Muscle of arm (tissue), 12 donors: ENCODE results near the gene PLAAT3. TPM values are rescaled to one million over a fixed set of nuclear protein-coding genes. Genes with fewer than 3 reads are reported as not detected.

Experiments used
- polyA plus RNA-seq, 12 donors: library from polyadenylated mRNA; unstranded; fragments of 120-200 nt; gene quantifications; one replicate each; pipeline ENCODE4 v1.2.1, GENCODE V29; 2013; ENCODE audit not compliant: insufficient read length in 12 of 12

Gene PLAAT3
- polyA plus RNA-seq, 12 donors, result 17.4 to 50.0 (median 38.2) TPM; not detected in 1

Other genes with a start within 250 kb of the PLAAT3 start
- under 1 TPM in 2 of 12 donors, not detected in 10; 0.08 to 0.70 TPM for gene SLC22A9, start 244.6 kb downstream of the PLAAT3 start, polyA plus RNA-seq
- 1 to 10 TPM in 10 of 12 donors, not detected in 2; 1.9 to 7.4 (median 3.1) TPM for gene PLAAT5, start 123.3 kb downstream of the PLAAT3 start, polyA plus RNA-seq
- gene LGALS12, start 108.3 kb downstream of the PLAAT3 start, polyA plus RNA-seq, result under 1 TPM in 8 of 12 donors, not detected in 4; 0.12 to 0.43 (median 0.17) TPM
- gene PLAAT4, start 77.6 kb downstream of the PLAAT3 start, polyA plus RNA-seq, result 1 to 10 TPM in 10 of 12 donors, not detected in 2; 2.5 to 6.3 (median 3.2) TPM
- under 1 TPM in 2 of 12 donors, not detected in 10; 0.25 to 0.68 TPM for gene PLAAT2, start 51.1 kb downstream of the PLAAT3 start, polyA plus RNA-seq
- 10 to 100 TPM in 11 of 12 donors, not detected in 1; 15.0 to 25.8 (median 17.8) TPM for gene ATL3, start 56.9 kb upstream of the PLAAT3 start, polyA plus RNA-seq
- 100 to 1,000 TPM in 1 of 12 donors, 10 to 100 TPM in 10, not detected in 1; 53.7 to 124 (median 63.1) TPM for gene RTN3, start 67.1 kb upstream of the PLAAT3 start, polyA plus RNA-seq
- gene ZFTA, start 154.3 kb upstream of the PLAAT3 start, polyA plus RNA-seq, result 10 to 100 TPM in 11 of 12 donors, not detected in 1; 22.7 to 38.7 (median 26.3) TPM
- 10 to 100 TPM in 11 of 12 donors, not detected in 1; 13.6 to 43.1 (median 21.0) TPM for gene SPINDOC, start 199.0 kb upstream of the PLAAT3 start, polyA plus RNA-seq
- gene MARK2, start 224.7 kb upstream of the PLAAT3 start, polyA plus RNA-seq, result 10 to 100 TPM in 11 of 12 donors, not detected in 1; 15.8 to 37.4 (median 17.8) TPM